Vagina (tissue), 2 donors: ENCODE results near the gene NKX6-1. TPM values are rescaled to one million over a fixed set of nuclear protein-coding genes. Genes with fewer than 3 reads are reported as not detected.

Source experiments
- DNase-seq, 2 donors: peaks; one replicate each; pipeline ENCODE4 v3.0.0-alpha.2; 2017; ENCODE audit errors: extremely low spot score in 2 of 2
- H3K27ac ChIP-seq: fragments of 200-600 bp; sonication (generic); one replicate; pipeline ENCODE4 v1.5.1; 2019
- H3K27me3 ChIP-seq: fragments of 200-600 bp; sonication (generic); one replicate; pipeline ENCODE4 v1.5.1; 2019
- H3K36me3 ChIP-seq, 2 donors: fragments of 200-600 bp; sonication (generic); one replicate each; pipeline ENCODE4 v1.5.1; 2017 to 2019
- H3K4me1 ChIP-seq: fragments of 200-600 bp; sonication (generic); one replicate; pipeline ENCODE4 v1.5.1; 2019
- H3K4me3 ChIP-seq, 2 donors: fragments of 200-600 bp; sonication (generic); 1 replicate in 1 of 2; 2 replicates in 1 of 2; pipeline ENCODE4 v1.5.1; 2016 to 2019
- H3K9me3 ChIP-seq: fragments of 200-600 bp; sonication (generic); one replicate; pipeline ENCODE4 v1.5.1; 2019
- CTCF ChIP-seq, 3 experiments: fragments of 450-650 bp in 2 of 3; fragments of 200-600 bp in 1 of 3; sonication (generic) in 1 of 3; IDR thresholded peaks; one replicate each; pipeline ENCODE4 v1.5.1; 2017 to 2019; ENCODE audit warnings: antibody characterized with exemption in 3 of 3, mild to moderate bottlenecking in 2 of 3, moderate library complexity in 2 of 3
- POLR2A ChIP-seq, 2 donors: fragments of 450-650 bp; IDR thresholded peaks; one replicate each; pipeline ENCODE4 v1.6.1; 2017; ENCODE audit warnings: antibody characterized with exemption in 2 of 2, mild to moderate bottlenecking in 2 of 2, moderate library complexity in 2 of 2
- POLR2AphosphoS5 ChIP-seq, 2 donors: sonication (generic); formaldehyde crosslinking; IDR thresholded peaks; one replicate each; pipeline ENCODE4 v1.9.0; 2017; ENCODE audit warnings: antibody characterized with exemption in 2 of 2, mild to moderate bottlenecking in 2 of 2, low read depth in 1 of 2; ENCODE audit not compliant: insufficient read depth in 1 of 2
- intact Hi-C: fragments of 100-400 bp; cut with DNase I; formaldehyde crosslinking; loops from one replicate; pipeline ENCODE4 v1.15.1; 2023
- total RNA-seq: library from RNA; depleted of rRNA; stranded (reverse); fragments of >200 nt; gene quantifications from one replicate; pipeline ENCODE4 v1.2.3, GENCODE V29; 2016

Gene NKX6-1
- total RNA-seq, 1 donor from 2014 or later, result not detected

GRCh38 chr4:84502955-84503373 lies 3.9 kb upstream of the NKX6-1 start:
- peaks cover 20% of the 10 kb centered on the region for H3K4me1 ChIP-seq

GRCh38 chr4:84502333-84502954 lies 3.4 kb upstream of the NKX6-1 start:
- peaks cover 38% of the 10 kb centered on the region for H3K27me3 ChIP-seq
- intact Hi-C loops, result loop anchor here (5.0 kb wide), 1 partner anchor 860 kb away; no protein-coding TSS in a partner anchor
- DNase-seq, result no peak
- TF ChIP-seq CTCF (IDR thresholded peaks at IDR 0.05) (no peak), POLR2AphosphoS5 (IDR thresholded peaks at IDR 0.05; ENCODE audit: insufficient read depth in 1 of 2, low read depth in 1 of 2) (no peak), POLR2A (IDR thresholded peaks at IDR 0.05) (no peak)
- peaks cover 23% of the 10 kb centered on the region for H3K4me1 ChIP-seq
- no peaks in the 10 kb centered on the region for H3K36me3 ChIP-seq
- H3K9me3 ChIP-seq, result no peaks in the 10 kb centered on the region
- H3K27ac ChIP-seq, result no peak overlapping the region
- H3K4me3 ChIP-seq, result no peak overlapping the region

More at GRCh38 chr4:84502955-84503373, 3.9 kb upstream of the NKX6-1 start:
- H3K36me3 ChIP-seq, result no peaks in the 10 kb centered on the region
- no peak for DNase-seq
- no peaks in the 10 kb centered on the region for H3K9me3 ChIP-seq
- H3K27ac ChIP-seq, result no peak overlapping the region
- peaks cover 38% of the 10 kb centered on the region for H3K27me3 ChIP-seq
- no peak for TF ChIP-seq POLR2AphosphoS5 (IDR thresholded peaks at IDR 0.05; ENCODE audit: insufficient read depth in 1 of 2, low read depth in 1 of 2)
- no peak for TF ChIP-seq POLR2A (IDR thresholded peaks at IDR 0.05)
- TF ChIP-seq CTCF (IDR thresholded peaks at IDR 0.05), result no peak
- intact Hi-C loops, result loop anchor here (5.0 kb wide), 1 partner anchor 861 kb away; no protein-coding TSS in a partner anchor
- H3K4me3 ChIP-seq, result no peak overlapping the region

- no peak for DNase-seq
- no peak overlapping the region for H3K4me3 ChIP-seq
- no peaks in the 10 kb centered on the region for H3K9me3 ChIP-seq
- H3K36me3 ChIP-seq, result no peaks in the 10 kb centered on the region
- TF ChIP-seq CTCF (IDR thresholded peaks at IDR 0.05) (no peak), POLR2AphosphoS5 (IDR thresholded peaks at IDR 0.05; ENCODE audit: insufficient read depth in 1 of 2, low read depth in 1 of 2) (no peak), POLR2A (IDR thresholded peaks at IDR 0.05) (no peak)
- H3K27ac ChIP-seq, result no peak overlapping the region
- H3K4me1 ChIP-seq, result peaks cover 30% of the 10 kb centered on the region
- intact Hi-C loops, result loop anchor here (5.0 kb wide), 1 partner anchor 859 kb away; no protein-coding TSS in a partner anchor
- peaks cover 45% of the 10 kb centered on the region for H3K27me3 ChIP-seq
Measured at GRCh38 chr4:84501721-84502267, 2.7 kb upstream of the NKX6-1 start.

- DNase-seq, result no peak
- no peak for TF ChIP-seq POLR2A (IDR thresholded peaks at IDR 0.05)
- no peak for TF ChIP-seq POLR2AphosphoS5 (IDR thresholded peaks at IDR 0.05; ENCODE audit: insufficient read depth in 1 of 2, low read depth in 1 of 2)
- TF ChIP-seq CTCF (IDR thresholded peaks at IDR 0.05), result no peak
- H3K36me3 ChIP-seq, result no peaks in the 10 kb centered on the region
- intact Hi-C loops, result loop anchor here (5.0 kb wide), 1 partner anchor 859 kb away; no protein-coding TSS in a partner anchor
- peaks cover 47% of the 10 kb centered on the region for H3K27me3 ChIP-seq
- no peak overlapping the region for H3K27ac ChIP-seq
- H3K4me3 ChIP-seq, result no peak overlapping the region
- H3K9me3 ChIP-seq, result no peaks in the 10 kb centered on the region
- peaks cover 32% of the 10 kb centered on the region for H3K4me1 ChIP-seq
Measured at GRCh38 chr4:84501202-84501503, 2.1 kb upstream of the NKX6-1 start.
